HEK293T (cell line): ENCODE results near the gene PRR29.
"Not testable (repeated sequence)": the region's sequence is repeated elsewhere in the genome, so short reads cannot be mapped to it uniquely, and the experiment has no call there.

ENCODE experiments used
- CTCF ChIA-PET: fragments of 350-600 bp; formaldehyde crosslinking; extraction: SDS; loops from one replicate; lab custom pipeline; 2021; ENCODE audit warnings: antibody characterized with exemption, inconsistent platforms; lab: Yijun Ruan, JAX
- POLR2A ChIA-PET: fragments of 350-600 bp; formaldehyde crosslinking; extraction: SDS; loops from one replicate; lab custom pipeline; 2020; ENCODE audit warnings: antibody characterized with exemption, inconsistent platforms; lab: Yijun Ruan, JAX
- DNase-seq: peaks from one replicate; pipeline ENCODE4 v3.0.0; 2012; ENCODE audit warnings: mixed read lengths; ENCODE audit errors: extremely low spot score
- ARNT ChIP-seq: fragments of 450-650 bp; IDR thresholded peaks from 2 replicates; pipeline ENCODE4 v1.6.1; 2017; ENCODE audit warnings: mild to moderate bottlenecking
- BHLHE40 ChIP-seq: fragments of 450-650 bp; IDR thresholded peaks from 2 replicates; pipeline ENCODE4 v1.6.1; 2016; ENCODE audit warnings: mild to moderate bottlenecking, moderate library complexity, borderline replicate concordance
- CTBP1 ChIP-seq: fragments of 450-650 bp; IDR thresholded peaks from 2 replicates; pipeline ENCODE4 v1.6.1; 2016; ENCODE audit warnings: borderline replicate concordance
- ELF4 ChIP-seq: fragments of 450-650 bp; IDR thresholded peaks from 2 replicates; pipeline ENCODE4 v1.6.1; 2017; ENCODE audit warnings: antibody characterized with exemption
- FOXA1 ChIP-seq: fragments of 450-650 bp; IDR thresholded peaks from 2 replicates; pipeline ENCODE4 v1.6.1; 2016; ENCODE audit warnings: mild to moderate bottlenecking
- FOXK2 ChIP-seq: fragments of 450-650 bp; IDR thresholded peaks from 2 replicates; pipeline ENCODE4 v1.6.1; 2016; ENCODE audit warnings: mild to moderate bottlenecking
- FOXM1 ChIP-seq: fragments of 450-650 bp; IDR thresholded peaks from 2 replicates; pipeline ENCODE4 v1.6.1; 2017; ENCODE audit warnings: mild to moderate bottlenecking, borderline replicate concordance
- HDGF ChIP-seq: fragments of 450-650 bp; IDR thresholded peaks from 2 replicates; pipeline ENCODE4 v1.6.1; 2017; ENCODE audit warnings: antibody characterized with exemption, borderline replicate concordance
- L3MBTL2 ChIP-seq: fragments of 450-650 bp; conservative IDR thresholded peaks from 2 replicates; pipeline ENCODE4 v1.6.1; 2016; ENCODE audit warnings: mild to moderate bottlenecking
- LEF1 ChIP-seq: fragments of 450-650 bp; IDR thresholded peaks from 2 replicates; pipeline ENCODE4 v1.6.1; 2017; ENCODE audit warnings: mild to moderate bottlenecking, borderline replicate concordance
- NFRKB ChIP-seq: fragments of 450-650 bp; IDR thresholded peaks from 2 replicates; pipeline ENCODE4 v1.6.1; 2016; ENCODE audit warnings: mild to moderate bottlenecking, moderate library complexity
- PKNOX1 ChIP-seq: fragments of 450-650 bp; IDR thresholded peaks from 2 replicates; pipeline ENCODE4 v1.6.1; 2016
- SP1 ChIP-seq: fragments of 450-650 bp; IDR thresholded peaks from 2 replicates; pipeline ENCODE4 v1.6.1; 2017
- SUZ12 ChIP-seq: fragments of 450-650 bp; IDR thresholded peaks from 2 replicates; pipeline ENCODE4 v1.6.1; 2016; ENCODE audit warnings: mild to moderate bottlenecking
- TARDBP ChIP-seq: fragments of 450-650 bp; IDR thresholded peaks from 2 replicates; pipeline ENCODE4 v1.6.1; 2016
- ZNF384 ChIP-seq: fragments of 450-650 bp; IDR thresholded peaks from 2 replicates; pipeline ENCODE4 v1.6.1; 2016

PRR29 gene

GRCh38 chr17:63974594-63975192, 23.5 kb upstream of the PRR29 start:
- CTCF ChIA-PET: no interaction called here
- TF ChIP-seq FOXA1 (no peak), SP1 (no peak), LEF1 (no peak), SUZ12 (no peak), CTBP1 (no peak), PKNOX1 (no peak), FOXM1 (no peak), BHLHE40 (no peak), FOXK2 (no peak), ARNT (no peak), NFRKB (no peak), TARDBP (no peak)
- POLR2A ChIA-PET: no interaction called here
- no peak for DNase-seq

DNA sequence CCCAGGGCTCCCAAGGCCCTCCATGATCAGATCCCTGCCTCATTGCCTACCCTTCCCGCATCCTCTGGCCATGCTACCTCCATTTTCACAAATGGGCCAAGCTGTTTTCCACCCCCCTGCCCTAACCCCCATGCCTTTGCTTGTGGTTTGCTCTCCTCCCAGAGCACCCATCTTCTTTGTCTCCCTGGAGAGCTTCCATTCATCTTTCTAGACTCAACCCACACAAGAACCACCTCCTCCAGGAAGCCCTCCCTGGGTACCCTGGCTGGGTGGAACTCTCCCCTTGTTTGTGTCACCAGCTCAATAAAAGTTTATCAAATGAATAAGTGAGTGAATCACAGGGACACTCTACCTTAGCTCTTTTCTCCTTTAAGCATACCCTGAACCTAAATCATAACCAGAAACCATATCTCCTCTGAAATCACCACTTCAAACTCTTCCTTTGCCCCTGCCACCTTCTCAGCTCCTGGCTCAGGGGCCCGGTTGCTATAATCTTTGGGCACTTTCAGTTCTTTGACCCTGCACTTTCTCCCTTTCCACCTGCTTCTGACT, 22.5 kb upstream of the PRR29 start:
- no peak for DNase-seq
- CTCF ChIA-PET: interaction anchor here (0.7 to 1.1 kb wide), 2 partner anchors 10 to 15 kb away, joined by 4 to 8 read pairs; no protein-coding TSS in a partner anchor
- TF ChIP-seq FOXK2 (no peak), PKNOX1 (no peak), FOXM1 (no peak), ARNT (no peak), FOXA1 (no peak), NFRKB (no peak), SP1 (no peak), HDGF (no peak), ZNF384 (no peak), BHLHE40 (no peak), ELF4 (no peak), TARDBP (no peak), LEF1 (no peak), CTBP1 (no peak), SUZ12 (no peak), L3MBTL2 (no peak)
- POLR2A ChIA-PET: no interaction called here

DNA sequence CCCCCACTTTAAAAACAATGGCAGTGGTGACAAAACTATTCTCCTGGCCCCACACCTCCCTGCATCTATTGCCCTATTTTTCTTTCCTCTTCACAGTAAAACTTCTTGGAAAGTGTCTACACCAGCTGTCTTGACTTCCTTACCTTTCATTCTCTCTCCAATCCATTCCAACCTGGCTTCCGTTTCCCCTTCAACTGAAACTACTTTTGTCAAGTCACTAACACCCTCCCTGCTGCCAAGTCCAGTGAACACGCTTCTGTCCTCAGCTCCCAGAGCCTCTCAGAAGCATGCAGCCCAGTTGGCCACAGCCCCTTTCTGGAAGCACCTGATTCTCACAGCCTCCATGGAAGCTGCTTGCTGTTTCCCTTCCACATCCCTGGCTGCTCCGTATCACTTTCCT, 21.4 kb upstream of the PRR29 start:
- ChIA-PET CTCF (interaction anchor here (1.2 kb wide), 1 partner anchor 30 kb away, joined by 4 read pairs; no protein-coding TSS in a partner anchor), POLR2A (no interaction called here)
- TF ChIP-seq FOXM1 (no peak), SP1 (no peak), LEF1 (no peak), HDGF (no peak), ARNT (no peak), NFRKB (no peak), FOXA1 (no peak)
- no peak for DNase-seq

DNA sequence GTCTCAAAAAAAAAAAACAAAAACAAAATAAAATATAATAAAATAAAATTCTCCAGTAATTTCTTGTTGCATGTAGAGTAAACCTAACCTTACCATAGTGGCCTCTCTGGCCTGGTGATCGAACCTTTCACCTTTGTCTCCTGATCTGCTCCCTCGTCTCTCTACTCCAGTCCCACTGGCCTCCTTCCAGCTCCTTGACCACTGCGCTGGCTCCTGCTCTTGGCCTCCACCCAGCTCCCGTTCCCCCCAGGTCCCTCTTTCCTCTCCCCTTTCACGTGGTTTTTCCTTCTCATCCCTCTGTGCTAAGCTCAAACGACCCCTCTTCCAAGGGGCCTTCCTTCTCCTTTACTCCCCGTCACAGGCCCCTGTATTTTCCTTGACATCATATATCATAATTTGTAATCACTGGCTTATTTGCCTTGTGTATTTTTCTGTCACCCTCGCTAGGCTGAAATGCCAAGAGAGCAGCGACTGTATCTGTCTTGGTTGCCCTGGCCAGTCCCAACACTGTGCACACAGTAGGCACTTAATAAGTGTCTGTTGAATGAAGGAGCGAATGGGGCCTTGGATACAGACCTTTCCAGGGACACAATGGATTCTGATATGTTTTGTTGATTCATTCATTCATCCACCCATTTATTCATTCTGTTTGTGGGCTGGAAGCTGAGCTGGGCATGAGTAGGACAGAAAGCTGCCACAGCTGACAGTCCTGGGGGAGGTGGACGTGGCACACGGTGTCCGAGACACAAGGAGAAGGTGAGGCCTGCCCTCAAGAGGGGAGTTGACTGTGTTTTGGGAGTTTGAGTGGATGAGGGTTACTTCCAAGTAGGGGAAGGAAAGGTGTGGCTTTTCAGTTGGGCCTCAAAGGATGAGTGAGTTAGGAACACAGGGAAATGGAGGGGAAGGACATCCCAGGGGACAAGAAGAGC, 19.6 kb upstream of the PRR29 start:
- ChIA-PET POLR2A (no interaction called here), CTCF (interaction anchor here (0.7 to 1.3 kb wide), 4 partner anchors 12 to 59 kb away, joined by 3 to 4 read pairs (median 4); no protein-coding TSS in a partner anchor)
- DNase-seq: no peak
- no peak for TF ChIP-seq SP1
- TF ChIP-seq NFRKB: no peak
- no peak for TF ChIP-seq LEF1
- TF ChIP-seq L3MBTL2: no peak
- no peak for TF ChIP-seq FOXA1
- no peak for TF ChIP-seq FOXM1
- TF ChIP-seq BHLHE40: no peak
- TF ChIP-seq FOXK2: no peak
- no peak for TF ChIP-seq ARNT
- no peak for TF ChIP-seq CTBP1
- no peak for TF ChIP-seq ELF4
- no peak for TF ChIP-seq SUZ12
- no peak for TF ChIP-seq TARDBP

- POLR2A ChIA-PET, DNase-seq: not testable (repeated sequence)
- CTCF ChIA-PET: interaction anchor here (0.7 kb wide), 1 partner anchor 1539 kb away, joined by 3 read pairs; no protein-coding TSS in a partner anchor
Measured at GRCh38 chr17:63982641-63983040, 15.5 kb upstream of the PRR29 start.

- POLR2A ChIA-PET: no interaction called here
- no peak for DNase-seq
- TF ChIP-seq NFRKB (no peak), ELF4 (no peak), HDGF (no peak), SP1 (no peak), TARDBP (no peak), L3MBTL2 (no peak), LEF1 (no peak), FOXK2 (no peak), PKNOX1 (no peak), BHLHE40 (no peak), CTBP1 (no peak), ARNT (no peak), FOXM1 (no peak), ZNF384 (no peak), FOXA1 (no peak)
- CTCF ChIA-PET: interaction anchor here (1.6 kb wide), 1 partner anchor 37 kb away, joined by 5 read pairs; no protein-coding TSS in a partner anchor
Measured at GRCh38 chr17:63983320-63983719, 14.8 kb upstream of the PRR29 start.
